EL (cell line): Measurements from ENCODE around the gene ZP4.
"Not testable (repeated sequence)": the region's sequence is repeated elsewhere in the genome, so short reads cannot be mapped to it uniquely, and the experiment has no call there.

Experiments
- DNase-seq: peaks from one replicate; pipeline ENCODE4 v3.0.0-alpha.2; 2016

Gene ZP4

GRCh38 chr1:237873487-237874211 lies 17.1 kb downstream of the ZP4 start:
- peak; percentile 82 for DNase-seq

GRCh38 chr1:237868817-237869600 lies 21.7 kb downstream of the ZP4 start:
- DNase-seq, result no peak

- DNase-seq, result no peak
These were observed 23.3 kb downstream of the ZP4 start for GRCh38 chr1:237867380-237867888.

- DNase-seq, result peak; percentile 36
These were observed 26.1 kb downstream of the ZP4 start for GRCh38 chr1:237864338-237865244.

- no peak for DNase-seq
These were observed 27.5 kb downstream of the ZP4 start for GRCh38 chr1:237863234-237863633.

- DNase-seq, result no peak
These were observed 28.8 kb downstream of the ZP4 start for GRCh38 chr1:237861944-237862343.

- DNase-seq, result no peak
These were observed 31.7 kb downstream of the ZP4 start for GRCh38 chr1:237858992-237859391.

- no peak for DNase-seq
These were observed 33.3 kb downstream of the ZP4 start for GRCh38 chr1:237857455-237857854.

GRCh38 chr1:237852342-237852741 lies 38.4 kb downstream of the ZP4 start:
- DNase-seq, result no peak

- peak; percentile 56 for DNase-seq
These were observed 39.4 kb downstream of the ZP4 start for GRCh38 chr1:237851210-237851845.

GRCh38 chr1:237843516-237843915 lies 47.2 kb downstream of the ZP4 start:
- not testable (repeated sequence) for DNase-seq

GRCh38 chr1:237841485-237841884 lies 49.2 kb downstream of the ZP4 start:
- no peak for DNase-seq

- no peak for DNase-seq
These were observed 51.7 kb downstream of the ZP4 start for GRCh38 chr1:237838904-237839534.

- no peak for DNase-seq
These were observed 52.4 kb downstream of the ZP4 start for GRCh38 chr1:237838320-237838719.

- DNase-seq, result no peak
These were observed 56.3 kb downstream of the ZP4 start for GRCh38 chr1:237834461-237834860.

GRCh38 chr1:237834048-237834447 lies 56.7 kb downstream of the ZP4 start:
- no peak for DNase-seq

- no peak for DNase-seq
These were observed 57.9 kb downstream of the ZP4 start for GRCh38 chr1:237832858-237833257.
